NCI-H2227 (cell line): ENCODE measurements around the gene RABL6.
"Not testable (repeated sequence)": the region's sequence is repeated elsewhere in the genome, so short reads cannot be mapped to it uniquely, and the experiment has no call there.

Source experiments
- DNase-seq: peaks from one replicate; lab custom pipeline; 2025; ENCODE audit not compliant: unreplicated experiment; lab: John Stamatoyannopoulos, UW

The RABL6 gene

GRCh38 chr9:136807281-136808074 is at the start of gene RABL6:
TSS of gene RABL6 (plus strand) at chr9:136807948. CDS start at chr9:136808197, 249 bp downstream.
- DNase-seq, result peak; percentile 79

- no peak for DNase-seq
Observed at GRCh38 chr9:136759001-136759400, 48.7 kb upstream of the RABL6 start.

- no peak for DNase-seq
Observed at GRCh38 chr9:136759436-136760325, 48.1 kb upstream of the RABL6 start.

- no peak for DNase-seq
Observed at GRCh38 chr9:136760424-136760823, 47.3 kb upstream of the RABL6 start.

- peak; percentile 26 for DNase-seq
Observed at GRCh38 chr9:136760834-136761544, 46.8 kb upstream of the RABL6 start.

GRCh38 chr9:136761545-136761981 is 46.2 kb upstream of the RABL6 start:
- no peak for DNase-seq

GRCh38 chr9:136762221-136762691 is 45.5 kb upstream of the RABL6 start:
- no peak for DNase-seq

GRCh38 chr9:136762915-136763648 is 44.7 kb upstream of the RABL6 start:
- DNase-seq, result no peak

GRCh38 chr9:136763649-136764035 is 44.1 kb upstream of the RABL6 start:
- no peak for DNase-seq

GRCh38 chr9:136764301-136764891 is 43.4 kb upstream of the RABL6 start, which contains the start of gene LCN15:
TSS of gene LCN15 (minus strand) at chr9:136764518. CDS start at chr9:136764488, 30 bp downstream.
- no peak for DNase-seq

GRCh38 chr9:136765041-136765440 is 42.7 kb upstream of the RABL6 start:
- no peak for DNase-seq

- not testable (repeated sequence) for DNase-seq
Observed at GRCh38 chr9:136765745-136766409, 41.9 kb upstream of the RABL6 start.

- DNase-seq, result peak; percentile 45
Observed at GRCh38 chr9:136766410-136767120, 41.2 kb upstream of the RABL6 start.

GRCh38 chr9:136769710-136770191 is 38.0 kb upstream of the RABL6 start:
- DNase-seq, result no peak

- no peak for DNase-seq
Observed at GRCh38 chr9:136771907-136772415, 35.8 kb upstream of the RABL6 start.

- no peak for DNase-seq
Observed at GRCh38 chr9:136773386-136774044, 34.2 kb upstream of the RABL6 start.

- DNase-seq, result no peak
Observed at GRCh38 chr9:136774416-136775045, 33.2 kb upstream of the RABL6 start.
